Astrocyte (in vitro differentiated cells and primary cell): Measurements from ENCODE around the gene PCCB. TPM values are rescaled to one million over a fixed set of nuclear protein-coding genes. Genes with fewer than 3 reads are reported as not detected.

Experiments
- DNase-seq: peaks from one replicate; pipeline ENCODE4 v3.0.0-alpha.2; 2010; ENCODE audit warnings: low read depth
- FAIRE-seq: peaks from 2 replicates; lab custom pipeline; 2011; peaks lifted over from hg19 to GRCh38; lab: Jason Lieb, UNC
- H2AFZ ChIP-seq: 2 replicates; pipeline ENCODE4 v1.6.0; 2012; ENCODE audit warnings: low read depth, low read length, inconsistent platforms
- H3K27ac ChIP-seq: 2 replicates; pipeline ENCODE4 v1.5.1; 2011; ENCODE audit warnings: low read depth, low read length, inconsistent platforms
- H3K27me3 ChIP-seq: 2 replicates; pipeline ENCODE4 v1.6.0; 2011; ENCODE audit warnings: low read length, inconsistent platforms; ENCODE audit not compliant: insufficient read depth
- H3K36me3 ChIP-seq: 2 replicates; pipeline ENCODE4 v1.5.1; 2011; ENCODE audit warnings: low read length, inconsistent platforms; ENCODE audit not compliant: insufficient read depth
- H3K4me1 ChIP-seq: 2 replicates; pipeline ENCODE4 v1.5.1; 2011; ENCODE audit warnings: low read length, inconsistent platforms; ENCODE audit not compliant: insufficient read depth
- H3K4me2 ChIP-seq: 2 replicates; pipeline ENCODE4 v1.6.0; 2012; ENCODE audit warnings: low read length, inconsistent platforms
- H3K4me3 ChIP-seq: 2 replicates; pipeline ENCODE4 v1.5.1; 2011; ENCODE audit warnings: low read depth, mild to moderate bottlenecking, low read length, inconsistent platforms; ENCODE audit not compliant: insufficient read depth
- H3K79me2 ChIP-seq: 2 replicates; pipeline ENCODE4 v1.6.0; 2012; ENCODE audit warnings: mild to moderate bottlenecking, low read length, inconsistent platforms; ENCODE audit not compliant: insufficient read depth
- H3K9ac ChIP-seq: 2 replicates; pipeline ENCODE4 v1.6.0; 2012; ENCODE audit warnings: mild to moderate bottlenecking, low read length, inconsistent platforms
- H3K9me3 ChIP-seq: 2 replicates; pipeline ENCODE4 v1.5.1; 2012; ENCODE audit warnings: low read depth, mild to moderate bottlenecking, low read length, inconsistent platforms; ENCODE audit not compliant: insufficient read depth
- H4K20me1 ChIP-seq: 2 replicates; pipeline ENCODE4 v1.6.0; 2012; ENCODE audit warnings: low read length, inconsistent platforms; ENCODE audit not compliant: insufficient read depth
- H3K27ac Mint-ChIP-seq: one replicate; pipeline ENCODE4 v1.8.0; 2021; ENCODE audit warnings: mild to moderate bottlenecking, mixed read lengths; ENCODE audit not compliant: unreplicated experiment
- H3K27me3 Mint-ChIP-seq: one replicate; pipeline ENCODE4 v1.8.0; 2021; ENCODE audit warnings: low read depth, mixed read lengths; ENCODE audit not compliant: unreplicated experiment
- H3K36me3 Mint-ChIP-seq: one replicate; pipeline ENCODE4 v1.8.0; 2021; ENCODE audit warnings: low read depth, mixed read lengths; ENCODE audit not compliant: unreplicated experiment
- H3K4me1 Mint-ChIP-seq: one replicate; pipeline ENCODE4 v1.8.0; 2021; ENCODE audit warnings: low read depth, mixed read lengths; ENCODE audit not compliant: unreplicated experiment
- H3K4me3 Mint-ChIP-seq: one replicate; pipeline ENCODE4 v1.8.0; 2021; ENCODE audit warnings: mild to moderate bottlenecking, moderate library complexity, mixed read lengths; ENCODE audit not compliant: unreplicated experiment
- H3K9me3 Mint-ChIP-seq: one replicate; pipeline ENCODE4 v1.8.0; 2021; ENCODE audit warnings: mild to moderate bottlenecking, mixed read lengths; ENCODE audit not compliant: unreplicated experiment
- EZH2 ChIP-seq: IDR thresholded peaks from 2 replicates; pipeline ENCODE4 v1.6.1; 2012; ENCODE audit warnings: mild to moderate bottlenecking, low read length, inconsistent platforms; ENCODE audit not compliant: insufficient read depth
- total RNA-seq: library from RNA; stranded (reverse); gene quantifications from 2 replicates; pipeline ENCODE4 v1.2.1, GENCODE V29; 2021
- TF ChIP-seq, protein P1 (sequence below): IDR thresholded peaks from 2 replicates; pipeline ENCODE4 v1.5.1; 2011; ENCODE audit warnings: low read depth, mild to moderate bottlenecking, inconsistent platforms, low read length, moderate library complexity; ENCODE audit not compliant: insufficient read depth

Gene PCCB
- total RNA-seq, 1 donor from 2014 or later = 41.3 TPM

DNA sequence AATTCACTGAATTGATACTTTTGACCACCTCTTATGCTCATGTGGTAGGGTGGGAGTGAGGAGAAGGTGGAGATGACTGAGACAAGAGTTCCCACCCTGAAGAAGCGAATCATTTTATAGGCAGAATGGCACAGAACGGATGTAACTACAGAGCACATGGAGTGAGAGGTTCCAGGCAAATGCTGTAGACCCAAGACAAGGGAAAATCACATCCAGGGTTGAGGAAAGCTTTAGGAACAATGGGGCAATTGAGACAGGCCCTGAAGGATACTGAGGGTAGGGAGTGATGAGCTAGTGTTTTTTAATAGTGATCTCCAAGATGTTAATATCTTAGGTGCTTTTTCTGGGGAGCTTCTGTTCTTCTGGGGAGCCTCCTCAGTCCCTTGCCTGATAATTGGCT is 8.1 kb downstream of the PCCB start:
- peaks cover 5% of the 10 kb centered on the region for H3K79me2 ChIP-seq
- no peak overlapping the region for H3K27ac Mint-ChIP-seq
- FAIRE-seq (no peak), DNase-seq (no peak)
- peaks cover 15% of the 10 kb centered on the region for H3K36me3 Mint-ChIP-seq
- H3K4me3 Mint-ChIP-seq = no peak overlapping the region
- H3K36me3 ChIP-seq = peaks cover 15% of the 10 kb centered on the region
- H2AFZ ChIP-seq = no peak overlapping the region
- no peak overlapping the region for H3K4me3 ChIP-seq
- no peak overlapping the region for H3K9ac ChIP-seq
- no peak for TF ChIP-seq EZH2
- TF ChIP-seq, protein P1, sequence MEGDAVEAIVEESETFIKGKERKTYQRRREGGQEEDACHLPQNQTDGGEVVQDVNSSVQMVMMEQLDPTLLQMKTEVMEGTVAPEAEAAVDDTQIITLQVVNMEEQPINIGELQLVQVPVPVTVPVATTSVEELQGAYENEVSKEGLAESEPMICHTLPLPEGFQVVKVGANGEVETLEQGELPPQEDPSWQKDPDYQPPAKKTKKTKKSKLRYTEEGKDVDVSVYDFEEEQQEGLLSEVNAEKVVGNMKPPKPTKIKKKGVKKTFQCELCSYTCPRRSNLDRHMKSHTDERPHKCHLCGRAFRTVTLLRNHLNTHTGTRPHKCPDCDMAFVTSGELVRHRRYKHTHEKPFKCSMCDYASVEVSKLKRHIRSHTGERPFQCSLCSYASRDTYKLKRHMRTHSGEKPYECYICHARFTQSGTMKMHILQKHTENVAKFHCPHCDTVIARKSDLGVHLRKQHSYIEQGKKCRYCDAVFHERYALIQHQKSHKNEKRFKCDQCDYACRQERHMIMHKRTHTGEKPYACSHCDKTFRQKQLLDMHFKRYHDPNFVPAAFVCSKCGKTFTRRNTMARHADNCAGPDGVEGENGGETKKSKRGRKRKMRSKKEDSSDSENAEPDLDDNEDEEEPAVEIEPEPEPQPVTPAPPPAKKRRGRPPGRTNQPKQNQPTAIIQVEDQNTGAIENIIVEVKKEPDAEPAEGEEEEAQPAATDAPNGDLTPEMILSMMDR = no peak
- no peaks in the 10 kb centered on the region for H3K27me3 ChIP-seq
- no peak overlapping the region for H3K4me2 ChIP-seq
- no peaks in the 10 kb centered on the region for H3K27me3 Mint-ChIP-seq
- no peaks in the 10 kb centered on the region for H3K4me1 Mint-ChIP-seq
- no peaks in the 10 kb centered on the region for H3K4me1 ChIP-seq
- H3K9me3 ChIP-seq = no peaks in the 10 kb centered on the region
- no peaks in the 10 kb centered on the region for H4K20me1 ChIP-seq
- peaks cover 2% of the 10 kb centered on the region for H3K9me3 Mint-ChIP-seq
- no peak overlapping the region for H3K27ac ChIP-seq

DNA sequence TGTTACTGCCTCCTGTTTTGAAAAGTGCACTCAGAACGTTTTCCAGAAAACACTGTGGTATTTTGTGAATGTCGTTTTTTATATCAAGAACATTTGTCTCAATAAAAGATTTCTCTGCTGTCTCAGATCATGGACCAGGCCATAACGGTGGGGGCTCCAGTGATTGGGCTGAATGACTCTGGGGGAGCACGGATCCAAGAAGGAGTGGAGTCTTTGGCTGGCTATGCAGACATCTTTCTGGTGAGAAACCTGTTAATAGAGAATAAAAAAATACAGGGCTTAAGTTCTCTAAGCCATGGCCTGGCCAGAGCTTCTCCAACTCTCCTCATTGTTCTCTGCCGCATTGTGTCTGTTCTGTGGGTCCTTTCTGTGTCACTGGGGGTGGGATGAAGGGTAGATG is 11.7 kb downstream of the PCCB start:
- no peak for FAIRE-seq
- peaks cover 14% of the 10 kb centered on the region for H3K36me3 Mint-ChIP-seq
- no peaks in the 10 kb centered on the region for H3K79me2 ChIP-seq
- H3K36me3 ChIP-seq = peaks cover 12% of the 10 kb centered on the region
- no peak overlapping the region for H3K9ac ChIP-seq
- no peaks in the 10 kb centered on the region for H4K20me1 ChIP-seq
- H3K9me3 ChIP-seq = no peaks in the 10 kb centered on the region
- no peak for DNase-seq
- no peak overlapping the region for H3K4me3 Mint-ChIP-seq
- H2AFZ ChIP-seq = no peak overlapping the region
- no peaks in the 10 kb centered on the region for H3K9me3 Mint-ChIP-seq
- no peak overlapping the region for H3K27ac Mint-ChIP-seq
- H3K27me3 ChIP-seq = no peaks in the 10 kb centered on the region
- no peak for TF ChIP-seq EZH2
- TF ChIP-seq, protein P1 = no peak
- H3K4me1 ChIP-seq = no peaks in the 10 kb centered on the region
- no peak overlapping the region for H3K4me2 ChIP-seq
- H3K27me3 Mint-ChIP-seq = no peaks in the 10 kb centered on the region
- H3K27ac ChIP-seq = no peak overlapping the region
- H3K4me1 Mint-ChIP-seq = peaks cover 4% of the 10 kb centered on the region
- H3K4me3 ChIP-seq = no peak overlapping the region

DNA sequence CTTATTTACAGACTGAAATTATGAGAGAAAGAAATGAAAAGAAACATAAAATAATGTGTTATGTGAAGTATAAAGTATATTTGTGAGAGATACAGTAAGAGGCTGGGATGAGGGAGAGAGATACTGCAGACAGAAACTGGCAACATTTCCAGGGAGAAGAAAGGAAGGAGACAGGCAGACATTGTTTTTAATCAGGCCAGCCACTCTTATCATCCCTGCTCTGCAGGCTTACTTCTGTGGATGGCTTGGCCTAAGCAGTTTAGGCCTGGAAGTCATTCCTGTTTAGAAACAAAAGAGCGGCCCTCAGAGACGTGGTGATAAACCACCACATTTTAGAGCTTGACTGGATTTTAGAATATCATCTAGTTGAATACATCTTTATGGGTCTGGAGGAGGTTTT is 12.4 kb downstream of the PCCB start:
- Histone ChIP-seq H3K79me2 (no peaks in the 10 kb centered on the region), H3K9ac (no peak overlapping the region), H3K27ac (no peak overlapping the region), H3K4me2 (no peak overlapping the region), H4K20me1 (no peaks in the 10 kb centered on the region), H3K36me3 (peaks cover 8% of the 10 kb centered on the region), H2AFZ (no peak overlapping the region), H3K9me3 (no peaks in the 10 kb centered on the region), H3K4me1 (no peaks in the 10 kb centered on the region), H3K27me3 (no peaks in the 10 kb centered on the region), H3K4me3 (no peak overlapping the region)
- H3K4me3 Mint-ChIP-seq = no peak overlapping the region
- H3K27me3 Mint-ChIP-seq = no peaks in the 10 kb centered on the region
- H3K4me1 Mint-ChIP-seq = peaks cover 4% of the 10 kb centered on the region
- DNase-seq (no peak), FAIRE-seq (no peak)
- no peak overlapping the region for H3K27ac Mint-ChIP-seq
- no peaks in the 10 kb centered on the region for H3K9me3 Mint-ChIP-seq
- TF ChIP-seq, protein P1 = no peak
- no peak for TF ChIP-seq EZH2
- peaks cover 11% of the 10 kb centered on the region for H3K36me3 Mint-ChIP-seq
